ENCODE data around the gene TMEM214.

- TF ChIP-seq GATA3 (IDR thresholded peaks at IDR 0.05; ENCODE audit: low read depth, low read length) (no peak), GATA2 (IDR thresholded peaks at IDR 0.05; ENCODE audit: low read depth, low read length) (no peak)
These were observed 25.1 kb upstream of the TMEM214 start for GRCh38 chr2:27007416-27008374.
